DMS153 (cell line): Measurements from ENCODE around the gene NPRL2.
"Not testable (repeated sequence)": the region's sequence is repeated elsewhere in the genome, so short reads cannot be mapped to it uniquely, and the experiment has no call there.

Source experiments
- DNase-seq: peaks from one replicate; lab custom pipeline; 2025; lab: John Stamatoyannopoulos, UW

The NPRL2 gene

GRCh38 chr3:50327129-50327528 lies 23.4 kb downstream of the NPRL2 start:
- no peak for DNase-seq

GRCh38 chr3:50326182-50326541 lies 24.4 kb downstream of the NPRL2 start:
- DNase-seq = no peak

GRCh38 chr3:50325497-50326181 lies 24.9 kb downstream of the NPRL2 start:
- DNase-seq = no peak

GRCh38 chr3:50325113-50325480 lies 25.5 kb downstream of the NPRL2 start:
- no peak for DNase-seq

- no peak for DNase-seq
Measured at GRCh38 chr3:50324351-50325112, 26.0 kb downstream of the NPRL2 start.

- DNase-seq = no peak
Measured at GRCh38 chr3:50323614-50324199, 26.9 kb downstream of the NPRL2 start.

GRCh38 chr3:50323092-50323600 lies 27.4 kb downstream of the NPRL2 start:
- no peak for DNase-seq

- peak; percentile 41 for DNase-seq
Measured at GRCh38 chr3:50322386-50323091, 28.0 kb downstream of the NPRL2 start, which contains the start of gene HYAL2. HYAL2 (minus strand) TSS chr3:50322745; CDS start chr3:50320489, 2,256 bp downstream.

- DNase-seq = no peak
Measured at GRCh38 chr3:50322115-50322385, 28.5 kb downstream of the NPRL2 start.

GRCh38 chr3:50321336-50322114 lies 29.1 kb downstream of the NPRL2 start:
- peak; percentile 54 for DNase-seq

- no peak for DNase-seq
Measured at GRCh38 chr3:50320853-50321335, 29.7 kb downstream of the NPRL2 start.

GRCh38 chr3:50319894-50320625 lies 30.5 kb downstream of the NPRL2 start:
- no peak for DNase-seq

- no peak for DNase-seq
Measured at GRCh38 chr3:50319181-50319893, 31.2 kb downstream of the NPRL2 start.

GRCh38 chr3:50318615-50319014 lies 32.0 kb downstream of the NPRL2 start:
- DNase-seq = no peak

- no peak for DNase-seq
Measured at GRCh38 chr3:50318163-50318562, 32.4 kb downstream of the NPRL2 start.

GRCh38 chr3:50317300-50317699 lies 33.3 kb downstream of the NPRL2 start:
- DNase-seq = no peak

GRCh38 chr3:50316657-50317242 lies 33.8 kb downstream of the NPRL2 start:
- DNase-seq = no peak

GRCh38 chr3:50314816-50315215 lies 35.8 kb downstream of the NPRL2 start:
- no peak for DNase-seq

GRCh38 chr3:50314342-50314741 lies 36.2 kb downstream of the NPRL2 start:
- DNase-seq = no peak

GRCh38 chr3:50312041-50312440 lies 38.5 kb downstream of the NPRL2 start:
- not testable (repeated sequence) for DNase-seq
